ENCODE measurements around the gene KRT3. TPM values are rescaled to one million over a fixed set of nuclear protein-coding genes. Genes with fewer than 3 reads are reported as not detected.

The KRT3 gene
- total and polyA plus RNA-seq, 9 of the 15 experiments (the other 6 are each of a cell fraction or from before 2014, with no cell fraction given) = not detected

- in situ Hi-C loops (cut with MboI) (no loop called here), intact Hi-C loops (cut with micrococcal nuclease) (no loop called here)
- peaks cover 4% of the 10 kb centered on the region; the same call in 1 of the 2 replicates for H4K20me1 ChIP-seq (replicated peaks; ENCODE audit: control insufficient read depth, insufficient read depth, low read length)
- CTCF ChIA-PET (ENCODE audit: low intra/inter-chr PET ratio) = no interaction called here
- H3K4me2 ChIP-seq (ENCODE audit: insufficient read depth, low read length) = no peak overlapping the region
- H3K36me3 ChIP-seq (ENCODE audit: control insufficient read depth, insufficient read depth, low read length) = no peaks in the 10 kb centered on the region
- DNase-seq (ENCODE audit: extremely low read depth in 1 of 4, low spot score in 3 of 4) (no peak), ATAC-seq (no peak), FAIRE-seq (no peak)
- no peak overlapping the region for H3K4me3 ChIP-seq
- H3K9me1 ChIP-seq (ENCODE audit: control insufficient read depth, insufficient read depth, low read length) = no peaks in the 10 kb centered on the region
- WGBS (ENCODE audit: insufficient coverage, low coverage, missing lambda C conversion rate) = 0% methylated on average over 8 of the region's 8 CpGs
- no peaks in the 10 kb centered on the region for H3K9me3 ChIP-seq (replicated peaks; ENCODE audit: control insufficient read depth, insufficient read depth, low read depth, low read length)
- H2AFZ ChIP-seq (ENCODE audit: low read depth, low read length) = no peak overlapping the region
- BruUV-seq (replicated peaks) = no TSS peak
- peaks cover 27 to 59% of the 10 kb centered on the region in 2 experiments for H3K27me3 ChIP-seq (ENCODE audit: control insufficient read depth in 2 of 2, insufficient read depth in 2 of 2, low read length in 2 of 2)
- POLR2A ChIA-PET = interaction anchor here (1.2 to 2.3 kb wide), 2 partner anchors 8 to 11 kb away, joined by 3 to 11 read pairs; no protein-coding TSS in a partner anchor
- TF ChIP-seq RNF2 (IDR thresholded peaks at IDR 0.05) (no peak), HNRNPLL (IDR thresholded peaks at IDR 0.05; ENCODE audit: low read depth, low read length, poor library complexity, severe bottlenecking) (no peak), NFYB (IDR thresholded peaks at IDR 0.05; ENCODE audit: extremely low read depth, insufficient read length) (no peak), NR2F6 (CRISPR knock-in tag; IDR thresholded peaks at IDR 0.05) (no peak), ZNF76 (CRISPR knock-in tag; IDR thresholded peaks at IDR 0.05; ENCODE audit: borderline replicate concordance) (no peak), ZNF431 (CRISPR knock-in tag; IDR thresholded peaks at IDR 0.05) (no peak), ZNF644 (tag; IDR thresholded peaks at IDR 0.05; ENCODE audit: low read depth) (no peak), MAX (CRISPR knock-in tag; IDR thresholded peaks at IDR 0.05) (no peak), TOE1 (IDR thresholded peaks at IDR 0.05; ENCODE audit: borderline replicate concordance) (no peak), TOE1 (CRISPR knock-in tag; IDR thresholded peaks at IDR 0.05; ENCODE audit: borderline replicate concordance, low read depth) (no peak), RBM39 (optimal IDR thresholded peaks at IDR 0.05; ENCODE audit: low read depth, low read length) (no peak)
- TF ChIP-seq, protein P1, sequence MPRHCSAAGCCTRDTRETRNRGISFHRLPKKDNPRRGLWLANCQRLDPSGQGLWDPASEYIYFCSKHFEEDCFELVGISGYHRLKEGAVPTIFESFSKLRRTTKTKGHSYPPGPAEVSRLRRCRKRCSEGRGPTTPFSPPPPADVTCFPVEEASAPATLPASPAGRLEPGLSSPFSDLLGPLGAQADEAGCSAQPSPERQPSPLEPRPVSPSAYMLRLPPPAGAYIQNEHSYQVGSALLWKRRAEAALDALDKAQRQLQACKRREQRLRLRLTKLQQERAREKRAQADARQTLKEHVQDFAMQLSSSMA (CRISPR knock-in tag; IDR thresholded peaks at IDR 0.05) = no peak
- H3K27ac ChIP-seq (ENCODE audit: extremely low read depth, low read depth, low read length) = no peak overlapping the region
- H3K79me2 ChIP-seq (ENCODE audit: control insufficient read depth, insufficient read depth, low read length) = no peaks in the 10 kb centered on the region
- no peak overlapping the region for H3K9ac ChIP-seq (ENCODE audit: insufficient read depth in 1 of 2, low read depth in 2 of 2, low read length in 2 of 2)
- no peaks in the 10 kb centered on the region; a peak in 2 of 5 replicates for H3K4me1 ChIP-seq (replicated peaks in 1 of 2; ENCODE audit: control insufficient read depth in 2 of 2, insufficient read depth in 2 of 2, low read length in 2 of 2)
Measured at GRCh38 chr12:52808573-52809160, 12.8 kb upstream of the KRT3 start.
